Cardiac muscle cell (in vitro differentiated cells and primary cell): ENCODE data around the gene TENM3. TPM values are rescaled to one million over a fixed set of nuclear protein-coding genes. Genes with fewer than 3 reads are reported as not detected.

Experiments used
- DNase-seq, 2 donors: peaks; one replicate each; pipeline versions ENCODE4 v3.0.0 to v3.0.0-alpha.2; 2010 to 2017; ENCODE audit warnings: low read depth in 1 of 2, low spot score in 1 of 2
- H3K27ac ChIP-seq: fragments of 200-600 bp; sonication (generic); 2 replicates; pipeline ENCODE4 v1.5.1; 2016
- H3K27me3 ChIP-seq: fragments of 200-600 bp; sonication (generic); 2 replicates; pipeline ENCODE4 v1.6.0; 2016; ENCODE audit warnings: control low read depth
- H3K36me3 ChIP-seq: fragments of 200-600 bp; sonication (generic); 2 replicates; pipeline ENCODE4 v1.5.1; 2016; ENCODE audit warnings: control low read depth
- H3K4me1 ChIP-seq: fragments of 200-600 bp; sonication (generic); 2 replicates; pipeline ENCODE4 v1.8.1; 2017; ENCODE audit warnings: low read depth, mild to moderate bottlenecking, mixed run types
- H3K4me3 ChIP-seq: fragments of 200-600 bp; sonication (generic); 2 replicates; pipeline ENCODE4 v1.5.1; 2016; ENCODE audit warnings: mild to moderate bottlenecking
- H3K9me3 ChIP-seq: fragments of 200-600 bp; sonication (generic); 2 replicates; pipeline ENCODE4 v1.5.1; 2017; ENCODE audit warnings: low read depth, mild to moderate bottlenecking, control low read depth
- CTCF ChIP-seq: IDR thresholded peaks from 2 replicates; pipeline ENCODE4 v1.5.1; 2012; ENCODE audit warnings: low read depth, mild to moderate bottlenecking, low read length
- polyA plus RNA-seq: library from polyadenylated mRNA; unstranded; fragments of >200 nt; fragmentation: Nextera tagmentation; extraction: Ambion mirVana; gene quantifications from 2 replicates; pipeline ENCODE4 v1.2.1, GENCODE V29; 2016
- total RNA-seq: library from RNA; depleted of rRNA; stranded (reverse); fragments of >200 nt; gene quantifications from 2 replicates; pipeline ENCODE4 v1.2.3, GENCODE V29; 2016

TENM3 gene
- total and polyA plus RNA-seq, 2 experiments from 2014 or later, result 12.5 to 24.8 TPM

- H3K27ac ChIP-seq, result no peak overlapping the region
- no peak overlapping the region for H3K4me3 ChIP-seq
- no peak for TF ChIP-seq CTCF
- H3K4me1 ChIP-seq, result peaks cover 7% of the 10 kb centered on the region
- no peaks in the 10 kb centered on the region for H3K36me3 ChIP-seq
- H3K27me3 ChIP-seq, result no peaks in the 10 kb centered on the region
- no peaks in the 10 kb centered on the region for H3K9me3 ChIP-seq
- DNase-seq, result no peak
These were observed 210.6 kb downstream of the TENM3 start for GRCh38 chr4:182453830-182454229.

- H3K36me3 ChIP-seq, result no peaks in the 10 kb centered on the region
- DNase-seq, result no peak
- no peak overlapping the region for H3K4me3 ChIP-seq
- TF ChIP-seq CTCF, result no peak
- H3K27ac ChIP-seq, result no peak overlapping the region
- H3K27me3 ChIP-seq, result no peaks in the 10 kb centered on the region
- H3K9me3 ChIP-seq, result no peaks in the 10 kb centered on the region
- peaks cover 7% of the 10 kb centered on the region for H3K4me1 ChIP-seq
These were observed 211.3 kb downstream of the TENM3 start for GRCh38 chr4:182454440-182455013.

- Histone ChIP-seq H3K4me3 (no peak overlapping the region), H3K9me3 (no peaks in the 10 kb centered on the region), H3K27ac (no peak overlapping the region), H3K27me3 (no peaks in the 10 kb centered on the region), H3K4me1 (no peaks in the 10 kb centered on the region), H3K36me3 (no peaks in the 10 kb centered on the region)
- no peak for TF ChIP-seq CTCF
- no peak for DNase-seq
These were observed 221.9 kb downstream of the TENM3 start for GRCh38 chr4:182465114-182465513.

GRCh38 chr4:182465979-182466378, 222.8 kb downstream of the TENM3 start:
- H3K4me1 ChIP-seq, result no peaks in the 10 kb centered on the region
- H3K27me3 ChIP-seq, result no peaks in the 10 kb centered on the region
- H3K9me3 ChIP-seq, result no peaks in the 10 kb centered on the region
- H3K36me3 ChIP-seq, result no peaks in the 10 kb centered on the region
- no peak overlapping the region for H3K4me3 ChIP-seq
- no peak overlapping the region for H3K27ac ChIP-seq
- no peak for DNase-seq
- TF ChIP-seq CTCF, result no peak

- no peaks in the 10 kb centered on the region for H3K4me1 ChIP-seq
- TF ChIP-seq CTCF, result no peak
- no peak overlapping the region for H3K27ac ChIP-seq
- no peaks in the 10 kb centered on the region for H3K9me3 ChIP-seq
- H3K4me3 ChIP-seq, result no peak overlapping the region
- no peaks in the 10 kb centered on the region for H3K27me3 ChIP-seq
- no peak for DNase-seq
- H3K36me3 ChIP-seq, result no peaks in the 10 kb centered on the region
These were observed 227.0 kb downstream of the TENM3 start for GRCh38 chr4:182470215-182470614.
